ENCODE results near the gene ACTN1. TPM values are rescaled to one million over a fixed set of nuclear protein-coding genes. Genes with fewer than 3 reads are reported as not detected.

The ACTN1 gene
- total and polyA plus RNA-seq, 10 of the 15 experiments (the other 5 are each of a cell fraction or from before 2014, with no cell fraction given) = 0.14 to 39.4 (median 2.6) TPM

DNA sequence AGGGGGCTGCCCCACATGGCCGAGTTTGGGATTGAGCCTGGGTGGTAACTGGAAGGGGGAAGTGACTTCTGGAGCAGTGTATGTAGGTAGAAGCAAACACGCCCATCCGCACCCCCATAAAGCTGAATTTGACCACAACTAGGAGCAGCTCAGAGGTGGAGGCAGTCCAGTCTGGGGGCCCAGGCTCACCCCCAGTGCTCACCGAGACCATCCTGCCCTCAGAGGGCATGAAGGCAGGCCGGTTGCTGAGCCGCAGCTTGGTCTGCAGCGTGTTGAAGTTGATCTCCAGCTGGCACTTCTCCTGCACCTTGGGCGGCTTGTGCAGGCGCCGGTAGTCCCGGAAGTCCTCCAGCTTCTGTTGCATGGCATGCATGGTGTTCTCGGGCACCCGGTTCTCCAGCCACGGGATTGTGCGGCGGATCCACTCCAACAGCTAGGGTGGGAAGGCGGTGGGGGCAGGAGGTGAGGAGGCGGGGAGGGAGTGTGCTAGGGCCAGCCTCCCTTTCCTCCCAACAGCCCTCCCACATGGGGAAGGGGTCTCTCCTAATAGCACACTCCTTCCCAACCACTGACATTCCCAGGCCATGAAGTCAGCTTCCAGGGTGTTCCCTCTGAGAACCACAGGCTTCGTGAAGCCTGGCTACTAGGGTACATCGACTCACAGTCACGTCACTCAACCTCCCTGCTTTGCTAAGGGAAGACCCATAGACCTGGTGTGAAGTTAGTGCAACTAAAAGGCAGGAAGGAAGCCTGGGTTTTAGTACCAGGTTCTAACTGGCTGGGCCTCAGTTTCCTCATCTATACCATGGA lies 87.0 kb downstream of the ACTN1 start (continued):
- TF ChIP-seq, protein P1, sequence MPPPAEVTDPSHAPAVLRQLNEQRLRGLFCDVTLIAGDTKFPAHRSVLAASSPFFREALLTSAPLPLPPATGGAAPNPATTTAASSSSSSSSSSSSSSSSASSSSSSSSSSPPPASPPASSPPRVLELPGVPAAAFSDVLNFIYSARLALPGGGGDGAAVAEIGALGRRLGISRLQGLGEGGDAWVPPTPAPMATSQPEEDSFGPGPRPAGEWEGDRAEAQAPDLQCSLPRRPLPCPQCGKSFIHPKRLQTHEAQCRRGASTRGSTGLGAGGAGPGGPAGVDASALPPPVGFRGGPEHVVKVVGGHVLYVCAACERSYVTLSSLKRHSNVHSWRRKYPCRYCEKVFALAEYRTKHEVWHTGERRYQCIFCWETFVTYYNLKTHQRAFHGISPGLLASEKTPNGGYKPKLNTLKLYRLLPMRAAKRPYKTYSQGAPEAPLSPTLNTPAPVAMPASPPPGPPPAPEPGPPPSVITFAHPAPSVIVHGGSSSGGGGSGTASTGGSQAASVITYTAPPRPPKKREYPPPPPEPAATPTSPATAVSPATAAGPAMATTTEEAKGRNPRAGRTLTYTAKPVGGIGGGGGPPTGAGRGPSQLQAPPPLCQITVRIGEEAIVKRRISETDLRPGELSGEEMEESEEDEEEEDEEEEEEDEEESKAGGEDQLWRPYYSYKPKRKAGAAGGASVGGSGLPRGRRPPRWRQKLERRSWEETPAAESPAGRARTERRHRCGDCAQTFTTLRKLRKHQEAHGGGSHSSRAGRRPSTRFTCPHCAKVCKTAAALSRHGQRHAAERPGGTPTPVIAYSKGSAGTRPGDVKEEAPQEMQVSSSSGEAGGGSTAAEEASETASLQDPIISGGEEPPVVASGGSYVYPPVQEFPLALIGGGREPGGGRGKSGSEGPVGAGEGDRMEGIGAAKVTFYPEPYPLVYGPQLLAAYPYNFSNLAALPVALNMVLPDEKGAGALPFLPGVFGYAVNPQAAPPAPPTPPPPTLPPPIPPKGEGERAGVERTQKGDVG (CRISPR knock-in tag; IDR thresholded peaks at IDR 0.05) = no peak
- TF ChIP-seq BHLHE40 (IDR thresholded peaks at IDR 0.05; ENCODE audit: borderline replicate concordance in 1 of 2, low read depth in 2 of 2, low read length in 1 of 2) = no peak

DNA sequence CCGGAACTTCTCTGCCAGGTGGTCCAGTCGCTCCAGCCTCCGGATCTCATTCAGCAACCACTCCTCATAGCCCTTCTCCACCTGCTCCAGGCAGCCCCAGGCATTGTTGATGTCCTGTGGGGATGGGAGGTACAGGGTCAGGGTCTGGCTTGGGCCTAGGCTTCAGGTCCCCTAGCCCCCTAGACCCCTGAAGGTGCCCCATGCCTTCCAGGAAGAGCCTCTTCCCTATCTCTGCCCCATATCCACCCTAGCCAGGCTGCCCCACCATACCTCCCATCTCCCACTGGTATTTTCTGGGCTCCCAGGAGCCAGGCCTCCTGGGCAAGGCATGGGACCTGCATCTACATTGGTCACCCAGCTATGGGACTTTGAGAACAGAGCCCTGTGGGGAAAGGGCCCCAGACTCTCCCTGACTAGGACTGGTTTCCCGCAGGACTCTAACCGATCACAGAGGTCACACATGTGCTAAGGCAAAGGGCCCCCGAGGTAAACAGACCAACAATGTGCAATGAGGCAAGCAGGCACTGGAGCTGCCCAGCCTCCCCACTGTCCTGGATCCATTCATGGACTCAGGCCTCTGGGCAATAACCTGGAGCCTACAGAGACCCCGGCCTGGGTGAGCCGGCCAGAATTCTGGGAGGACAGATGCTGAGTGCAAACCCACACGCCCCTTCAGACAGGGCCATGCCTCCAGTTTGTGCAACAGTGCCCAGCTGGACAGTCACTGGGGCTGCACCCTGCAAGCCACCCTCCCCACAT lies 88.8 kb downstream of the ACTN1 start:
- H3K79me2 ChIP-seq (ENCODE audit: control insufficient read depth, insufficient read depth, low read length) = no peaks in the 10 kb centered on the region
- ChIA-PET RAD21 (ENCODE audit: unreplicated experiment) (no interaction called here), SMC1A (ENCODE audit: uncharacterized antibody, unreplicated experiment) (no interaction called here), POLR2A (no interaction called here), CTCF (interaction anchor here (3.1 kb wide), 1 partner anchor 21 kb away, joined by 11 read pairs; no protein-coding TSS in a partner anchor)
- FAIRE-seq (no peak), DNase-seq (ENCODE audit: low read depth, low spot score) (no peak), ATAC-seq (no peak)
- no peaks in the 10 kb centered on the region for H3K4me1 ChIP-seq (ENCODE audit: control insufficient read depth, insufficient read depth, low read length)
- H3K9ac ChIP-seq (ENCODE audit: control insufficient read depth, insufficient read depth, low read length) = no peak overlapping the region
- no peaks in the 10 kb centered on the region for H3K9me3 ChIP-seq (replicated peaks; ENCODE audit: control insufficient read depth, insufficient read depth, low read length)
- no peak overlapping the region for H3K27ac ChIP-seq (ENCODE audit: control insufficient read depth, insufficient read depth)
- intact Hi-C loops (cut with micrococcal nuclease; ENCODE audit: unreplicated experiment) = no loop called here
- no peak for TF ChIP-seq TARDBP (IDR thresholded peaks at IDR 0.05; ENCODE audit: borderline replicate concordance)
- TF ChIP-seq HDAC2 (IDR thresholded peaks at IDR 0.05) = no peak
- TF ChIP-seq SP1 (IDR thresholded peaks at IDR 0.05; ENCODE audit: low read depth, low read length) = no peak
- no peak overlapping the region for H3K4me2 ChIP-seq (ENCODE audit: control insufficient read depth, insufficient read depth)
- in situ Hi-C loops (cut with MboI) = no loop called here
- no peak overlapping the region for H2AFZ ChIP-seq (ENCODE audit: control insufficient read depth, low read depth, low read length)
- H4K20me1 ChIP-seq (ENCODE audit: control insufficient read depth, insufficient read depth) = no peaks in the 10 kb centered on the region
- peaks cover 0 to 3% of the 10 kb centered on the region in 2 experiments; a peak in 2 of 4 replicates for H3K36me3 ChIP-seq (ENCODE audit: control insufficient read depth in 2 of 2, insufficient read depth in 2 of 2, low read length in 1 of 2)
- no peak overlapping the region for H3K4me3 ChIP-seq
- no TSS peak for BruUV-seq (replicated peaks)
- no peaks in the 10 kb centered on the region for H3K27me3 ChIP-seq (replicated peaks in 1 of 2; ENCODE audit: control insufficient read depth in 2 of 2, insufficient read depth in 2 of 2, low read length in 1 of 2)
- 65% methylated on average over 9 of the region's 9 CpGs for WGBS (ENCODE audit: insufficient coverage, insufficient replicate concordance, low lambda C conversion rate, missing lambda C conversion rate)

All from GM12878 (cell line).